HCT116 (cell line): ENCODE measurements around the gene ARHGEF38.

Experiments used
- CTCF ChIP-seq, 3 experiments: fragments of 200-600 bp in 1 of 3; sonication (generic) in 1 of 3; IDR thresholded peaks in 2 of 3; conservative IDR thresholded peaks in 1 of 3; 2 replicates each; pipeline ENCODE4 v1.5.1; 2012 to 2017; ENCODE audit warnings: low read depth in 2 of 3, low read length in 2 of 3, antibody characterized with exemption in 1 of 3, borderline replicate concordance in 1 of 3, control low read depth in 1 of 3, mild to moderate bottlenecking in 1 of 3, mixed read lengths in 1 of 3, mixed run types in 1 of 3, moderate library complexity in 1 of 3; ENCODE audit not compliant: insufficient read depth in 1 of 3
- EZH2 ChIP-seq: fragments of 200-600 bp; sonication (generic); IDR thresholded peaks from 2 replicates; pipeline ENCODE4 v1.6.1; 2017; ENCODE audit warnings: antibody characterized with exemption, mixed run types
- FOSL1 ChIP-seq: IDR thresholded peaks from 2 replicates; pipeline ENCODE4 v1.6.1; 2012; ENCODE audit warnings: low read depth
- POLR2A ChIP-seq: IDR thresholded peaks from 2 replicates; pipeline ENCODE4 v1.7.0; 2011; ENCODE audit warnings: borderline replicate concordance; ENCODE audit not compliant: insufficient read depth, insufficient read length; ENCODE audit errors: extremely low read depth
- POLR2AphosphoS5 ChIP-seq: IDR thresholded peaks from 2 replicates; pipeline ENCODE4 v1.6.1; 2011; ENCODE audit warnings: mild to moderate bottlenecking, low read depth, low read length, moderate library complexity
- RAD21 ChIP-seq: IDR thresholded peaks from 2 replicates; pipeline ENCODE4 v1.6.1; 2012; ENCODE audit warnings: low read depth, mild to moderate bottlenecking
- REST ChIP-seq: IDR thresholded peaks from 2 replicates; pipeline ENCODE4 v1.6.1; 2012; ENCODE audit warnings: low read depth
- YY1 ChIP-seq: IDR thresholded peaks from 2 replicates; pipeline ENCODE4 v1.6.1; 2011; ENCODE audit warnings: low read length, low read depth, moderate library complexity, mild to moderate bottlenecking; ENCODE audit not compliant: insufficient replicate concordance; ENCODE audit errors: extremely low read depth
- ZBTB33 ChIP-seq: IDR thresholded peaks from 2 replicates; pipeline ENCODE4 v1.6.1; 2011; ENCODE audit warnings: mild to moderate bottlenecking, low read length, moderate library complexity; ENCODE audit not compliant: insufficient replicate concordance; ENCODE audit errors: extremely low read depth
- ZNF274 ChIP-seq: fragments of 200-500 bp; sonication (Bioruptor generic); IDR thresholded peaks from 2 replicates; pipeline ENCODE4 v1.6.1; 2014; ENCODE audit warnings: mild to moderate bottlenecking, low read depth, low read length, inconsistent platforms

- TF ChIP-seq CTCF (IDR thresholded peaks at IDR 0.05 in 2 of 3, conservative IDR thresholded peaks at IDR 0.05 in 1 of 3; ENCODE audit: borderline replicate concordance in 1 of 3, insufficient read depth in 1 of 3, low read depth in 2 of 3, low read length in 2 of 3) = no peak
- TF ChIP-seq EZH2 = no peak
- TF ChIP-seq POLR2AphosphoS5 = no peak
- TF ChIP-seq ZNF274 = no peak
- TF ChIP-seq YY1 = no peak
- no peak for TF ChIP-seq ZBTB33
- no peak for TF ChIP-seq FOSL1
- no peak for TF ChIP-seq POLR2A
- no peak for TF ChIP-seq RAD21
- TF ChIP-seq REST = no peak
Measured at GRCh38 chr4:105543881-105544280, 8.5 kb upstream of the ARHGEF38 start.
